WTC11 (cell line): ENCODE data around the gene IER2. TPM values are rescaled to one million over a fixed set of nuclear protein-coding genes. Genes with fewer than 3 reads are reported as not detected.

Experiments used
- ATAC-seq: fragments of 200-7000 bp; cut with Tn5 transposase; 2 replicates; pipeline ENCODE4 v1.10.0; 2021; ENCODE audit warnings: mild to moderate bottlenecking, moderate library complexity
- CTCF ChIA-PET: fragments of 300-600 bp; sonication (Branson Sonifier 250); formaldehyde crosslinking; loops from one replicate; lab custom pipeline; 2021; ENCODE audit warnings: antibody characterized with exemption; lab: Charles Lee
- POLR2A ChIA-PET: fragments of 350-600 bp; sonication (Branson Sonifier 250); formaldehyde crosslinking; loops from one replicate; lab custom pipeline; 2021; ENCODE audit warnings: antibody characterized with exemption; lab: Charles Lee
- DNase-seq: peaks from one replicate; pipeline ENCODE4 v3.0.0; 2021; ENCODE audit warnings: low spot score
- H3K27ac Mint-ChIP-seq: 2 replicates; pipeline ENCODE4 v1.8.0; 2021; ENCODE audit warnings: mixed read lengths
- H3K27me3 Mint-ChIP-seq: 2 replicates; pipeline ENCODE4 v1.8.0; 2021; ENCODE audit warnings: low read depth, mild to moderate bottlenecking, moderate library complexity, mixed read lengths
- H3K36me3 Mint-ChIP-seq: 2 replicates; pipeline ENCODE4 v1.8.0; 2021; ENCODE audit warnings: mixed read lengths
- H3K4me1 Mint-ChIP-seq: 2 replicates; pipeline ENCODE4 v1.8.0; 2022; ENCODE audit warnings: mixed read lengths
- H3K4me3 Mint-ChIP-seq: 2 replicates; pipeline ENCODE4 v1.8.0; 2021; ENCODE audit warnings: mild to moderate bottlenecking, moderate library complexity, mixed read lengths
- H3K9me3 Mint-ChIP-seq: 2 replicates; pipeline ENCODE4 v1.8.0; 2021; ENCODE audit warnings: mixed read lengths
- AFF4 ChIP-seq: sonication (generic); formaldehyde crosslinking; IDR thresholded peaks from 2 replicates; pipeline ENCODE4 v1.8.1; 2023; ENCODE audit warnings: mild to moderate bottlenecking, missing genetic modification reagents, borderline replicate concordance
- CDX4 ChIP-seq: fragments of 250-450 bp; sonication (Bioruptor Pico); IDR thresholded peaks from 2 replicates; pipeline ENCODE4 v1.9.0; 2021; ENCODE audit warnings: moderate library complexity, mild to moderate bottlenecking, inconsistent platforms, borderline replicate concordance
- CTCF ChIP-seq: fragments of 200-600 bp; IDR thresholded peaks from 2 replicates; pipeline ENCODE4 v1.8.0; 2022; ENCODE audit warnings: antibody characterized with exemption
- E2F4 ChIP-seq: sonication (generic); formaldehyde crosslinking; IDR thresholded peaks from 2 replicates; pipeline ENCODE4 v1.8.1; 2022; ENCODE audit warnings: low read depth, mild to moderate bottlenecking, moderate library complexity, missing genetic modification reagents, borderline replicate concordance
- FOXK1 ChIP-seq: sonication (generic); formaldehyde crosslinking; IDR thresholded peaks from 2 replicates; pipeline ENCODE4 v1.8.0; 2022; ENCODE audit warnings: mild to moderate bottlenecking, moderate library complexity, missing genetic modification reagents
- KAT7 ChIP-seq: sonication (generic); formaldehyde crosslinking; IDR thresholded peaks from 2 replicates; pipeline ENCODE4 v1.8.1; 2023; ENCODE audit warnings: missing genetic modification reagents, mild to moderate bottlenecking, borderline replicate concordance
- MAX ChIP-seq: sonication (generic); formaldehyde crosslinking; IDR thresholded peaks from 2 replicates; pipeline ENCODE4 v1.8.0; 2022; ENCODE audit warnings: mild to moderate bottlenecking, missing genetic modification reagents
- NR3C1 ChIP-seq: sonication (generic); formaldehyde crosslinking; conservative IDR thresholded peaks from 2 replicates; pipeline ENCODE4 v1.8.1; 2023; ENCODE audit warnings: low read depth, mild to moderate bottlenecking, missing genetic modification reagents
- SMAD4 ChIP-seq: sonication (generic); formaldehyde crosslinking; IDR thresholded peaks from 2 replicates; pipeline ENCODE4 v1.8.0; 2022; ENCODE audit warnings: mild to moderate bottlenecking, missing genetic modification reagents
- TEAD1 ChIP-seq: sonication (generic); formaldehyde crosslinking; IDR thresholded peaks from 2 replicates; pipeline ENCODE4 v1.8.0; 2022; ENCODE audit warnings: mild to moderate bottlenecking, missing genetic modification reagents
- TP53 ChIP-seq: sonication (generic); formaldehyde crosslinking; IDR thresholded peaks from 2 replicates; pipeline ENCODE4 v1.8.1; 2023; ENCODE audit warnings: mild to moderate bottlenecking, missing genetic modification reagents
- ZNF121 ChIP-seq: sonication (generic); formaldehyde crosslinking; IDR thresholded peaks from 2 replicates; pipeline ENCODE4 v1.8.0; 2023; ENCODE audit warnings: missing genetic modification reagents
- ZNF219 ChIP-seq: sonication (generic); formaldehyde crosslinking; IDR thresholded peaks from 2 replicates; pipeline ENCODE4 v1.8.0; 2023; ENCODE audit warnings: missing genetic modification reagents, mild to moderate bottlenecking, borderline replicate concordance
- ZNF317 ChIP-seq: sonication (generic); formaldehyde crosslinking; IDR thresholded peaks from 2 replicates; pipeline ENCODE4 v1.8.1; 2023; ENCODE audit warnings: low read depth, mild to moderate bottlenecking, moderate library complexity, missing genetic modification reagents, borderline replicate concordance
- ZNF396 ChIP-seq: fragments of 250-450 bp; sonication (Bioruptor Pico); IDR thresholded peaks from 2 replicates; pipeline ENCODE4 v1.8.0; 2021; ENCODE audit warnings: mild to moderate bottlenecking, moderate library complexity, borderline replicate concordance
- total RNA-seq: library from RNA; stranded (reverse); gene quantifications from 3 replicates; pipeline ENCODE4 v1.2.3, GENCODE V29; 2021
- TF ChIP-seq, protein P1 (sequence below): fragments of 250-450 bp; sonication (Bioruptor Pico); IDR thresholded peaks from 2 replicates; pipeline ENCODE4 v2.1.2; 2022; ENCODE audit warnings: mild to moderate bottlenecking, moderate library complexity
- TF ChIP-seq, protein P2 (sequence below): fragments of 250-450 bp; sonication (Bioruptor Pico); IDR thresholded peaks from 2 replicates; pipeline ENCODE4 v1.9.0; 2021; ENCODE audit warnings: mild to moderate bottlenecking
- TF ChIP-seq, protein P3 (sequence below): sonication (generic); formaldehyde crosslinking; IDR thresholded peaks from 2 replicates; pipeline ENCODE4 v1.8.0; 2022; ENCODE audit warnings: mild to moderate bottlenecking, missing genetic modification reagents
- TF ChIP-seq, protein P4 (sequence below): sonication (generic); formaldehyde crosslinking; IDR thresholded peaks from 2 replicates; pipeline ENCODE4 v1.8.1; 2023; ENCODE audit warnings: mild to moderate bottlenecking, missing genetic modification reagents

Gene IER2
- total RNA-seq, 1 experiment from 2014 or later, result 138 TPM

- no peak for TF ChIP-seq MAX
- TF ChIP-seq TP53 (CRISPR knock-in tag), result no peak
- no peak for TF ChIP-seq CTCF
- TF ChIP-seq, protein P1, sequence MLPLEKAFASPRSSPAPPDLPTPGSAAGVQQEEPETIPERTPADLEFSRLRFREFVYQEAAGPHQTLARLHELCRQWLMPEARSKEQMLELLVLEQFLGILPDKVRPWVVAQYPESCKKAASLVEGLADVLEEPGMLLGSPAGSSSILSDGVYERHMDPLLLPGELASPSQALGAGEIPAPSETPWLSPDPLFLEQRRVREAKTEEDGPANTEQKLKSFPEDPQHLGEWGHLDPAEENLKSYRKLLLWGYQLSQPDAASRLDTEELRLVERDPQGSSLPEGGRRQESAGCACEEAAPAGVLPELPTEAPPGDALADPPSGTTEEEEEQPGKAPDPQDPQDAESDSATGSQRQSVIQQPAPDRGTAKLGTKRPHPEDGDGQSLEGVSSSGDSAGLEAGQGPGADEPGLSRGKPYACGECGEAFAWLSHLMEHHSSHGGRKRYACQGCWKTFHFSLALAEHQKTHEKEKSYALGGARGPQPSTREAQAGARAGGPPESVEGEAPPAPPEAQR, result no peak
- TF ChIP-seq NR3C1 (CRISPR knock-in tag), result no peak
- no peak for TF ChIP-seq KAT7 (CRISPR knock-in tag)
Observed at GRCh38 chr19:13171146-13171545, 20.9 kb downstream of the IER2 start (continued).

DNA sequence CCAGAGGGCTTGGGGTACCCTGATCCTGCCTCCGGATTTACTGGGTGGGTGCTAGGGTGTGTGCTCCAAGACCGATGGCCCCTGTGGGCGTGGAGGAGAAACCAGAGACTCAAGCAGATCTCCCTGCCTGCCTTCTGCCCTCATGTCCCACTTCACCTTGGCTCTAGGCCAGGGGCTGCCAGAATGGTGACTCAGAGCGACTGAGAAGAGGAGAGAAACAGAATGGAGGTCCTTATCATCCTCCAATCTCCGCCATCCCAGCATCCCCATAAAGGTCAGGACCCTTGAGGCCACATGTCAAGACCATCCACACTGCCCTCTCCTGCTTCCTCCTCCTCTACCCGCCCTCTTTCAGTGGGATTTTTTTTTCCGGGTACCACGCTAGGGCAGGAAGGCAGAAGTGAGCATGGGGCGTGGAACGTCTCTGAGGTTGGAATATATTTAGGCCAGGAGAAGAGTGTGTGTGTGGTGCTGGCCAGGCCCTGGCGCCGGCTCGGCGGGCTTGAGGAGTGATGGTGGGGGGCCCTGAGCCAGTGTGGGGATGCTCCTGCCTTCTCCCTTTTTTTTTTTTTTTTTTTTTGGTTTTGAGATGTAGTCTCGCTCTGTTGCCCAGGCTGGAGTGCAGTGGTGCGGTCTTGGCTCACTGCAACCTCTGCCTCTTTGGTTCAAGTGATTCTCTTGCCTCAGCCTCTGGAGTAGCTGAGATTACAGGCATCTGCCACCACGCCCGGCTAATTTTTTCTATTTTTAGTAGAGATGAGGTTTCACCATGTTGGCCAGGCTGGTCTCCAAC is 22.3 kb downstream of the IER2 start:
- POLR2A ChIA-PET, result no interaction called here
- H3K36me3 Mint-ChIP-seq, result peaks cover 4% of the 10 kb centered on the region
- peak overlapping the region; percentile 65; the same call in 1 of the 2 replicates for H3K27ac Mint-ChIP-seq
- peaks cover 37% of the 10 kb centered on the region for H3K4me1 Mint-ChIP-seq
- no peak overlapping the region for H3K4me3 Mint-ChIP-seq
- CTCF ChIA-PET, result interaction anchor here (1.0 to 1.8 kb wide), 2 partner anchors 23 to 72 kb away, joined by 3 to 15 read pairs; no protein-coding TSS in a partner anchor
- H3K27me3 Mint-ChIP-seq, result no peaks in the 10 kb centered on the region
- DNase-seq, result no peak
- H3K9me3 Mint-ChIP-seq, result no peaks in the 10 kb centered on the region
- no peak for ATAC-seq
- TF ChIP-seq CTCF, result no peak
- no peak for TF ChIP-seq KAT7 (CRISPR knock-in tag)
- TF ChIP-seq ZNF219 (CRISPR knock-in tag), result no peak
- TF ChIP-seq SMAD4 (CRISPR knock-in tag), result no peak
- no peak for TF ChIP-seq E2F4
- TF ChIP-seq CDX4 (CRISPR knock-in tag), result no peak
- no peak for TF ChIP-seq NR3C1 (CRISPR knock-in tag)
- no peak for TF ChIP-seq FOXK1 (CRISPR knock-in tag)
- no peak for TF ChIP-seq ZNF396
- TF ChIP-seq AFF4 (CRISPR knock-in tag), result no peak
- TF ChIP-seq TEAD1 (CRISPR knock-in tag), result no peak
- TF ChIP-seq ZNF317 (CRISPR knock-in tag), result no peak
- TF ChIP-seq, protein P2, sequence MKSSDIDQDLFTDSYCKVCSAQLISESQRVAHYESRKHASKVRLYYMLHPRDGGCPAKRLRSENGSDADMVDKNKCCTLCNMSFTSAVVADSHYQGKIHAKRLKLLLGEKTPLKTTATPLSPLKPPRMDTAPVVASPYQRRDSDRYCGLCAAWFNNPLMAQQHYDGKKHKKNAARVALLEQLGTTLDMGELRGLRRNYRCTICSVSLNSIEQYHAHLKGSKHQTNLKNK, result no peak
- TF ChIP-seq, protein P3, sequence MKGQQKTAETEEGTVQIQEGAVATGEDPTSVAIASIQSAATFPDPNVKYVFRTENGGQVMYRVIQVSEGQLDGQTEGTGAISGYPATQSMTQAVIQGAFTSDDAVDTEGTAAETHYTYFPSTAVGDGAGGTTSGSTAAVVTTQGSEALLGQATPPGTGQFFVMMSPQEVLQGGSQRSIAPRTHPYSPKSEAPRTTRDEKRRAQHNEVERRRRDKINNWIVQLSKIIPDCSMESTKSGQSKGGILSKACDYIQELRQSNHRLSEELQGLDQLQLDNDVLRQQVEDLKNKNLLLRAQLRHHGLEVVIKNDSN (CRISPR knock-in tag), result no peak
- TF ChIP-seq, protein P4, sequence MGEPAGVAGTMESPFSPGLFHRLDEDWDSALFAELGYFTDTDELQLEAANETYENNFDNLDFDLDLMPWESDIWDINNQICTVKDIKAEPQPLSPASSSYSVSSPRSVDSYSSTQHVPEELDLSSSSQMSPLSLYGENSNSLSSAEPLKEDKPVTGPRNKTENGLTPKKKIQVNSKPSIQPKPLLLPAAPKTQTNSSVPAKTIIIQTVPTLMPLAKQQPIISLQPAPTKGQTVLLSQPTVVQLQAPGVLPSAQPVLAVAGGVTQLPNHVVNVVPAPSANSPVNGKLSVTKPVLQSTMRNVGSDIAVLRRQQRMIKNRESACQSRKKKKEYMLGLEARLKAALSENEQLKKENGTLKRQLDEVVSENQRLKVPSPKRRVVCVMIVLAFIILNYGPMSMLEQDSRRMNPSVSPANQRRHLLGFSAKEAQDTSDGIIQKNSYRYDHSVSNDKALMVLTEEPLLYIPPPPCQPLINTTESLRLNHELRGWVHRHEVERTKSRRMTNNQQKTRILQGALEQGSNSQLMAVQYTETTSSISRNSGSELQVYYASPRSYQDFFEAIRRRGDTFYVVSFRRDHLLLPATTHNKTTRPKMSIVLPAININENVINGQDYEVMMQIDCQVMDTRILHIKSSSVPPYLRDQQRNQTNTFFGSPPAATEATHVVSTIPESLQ (CRISPR knock-in tag), result no peak
- no peak for TF ChIP-seq ZNF121 (CRISPR knock-in tag)
